ENCODE data around the gene EVA1A.

GRCh38 chr2:75609334-75609689 lies 48.6 kb upstream of the EVA1A start:
- TF ChIP-seq, protein P1, sequence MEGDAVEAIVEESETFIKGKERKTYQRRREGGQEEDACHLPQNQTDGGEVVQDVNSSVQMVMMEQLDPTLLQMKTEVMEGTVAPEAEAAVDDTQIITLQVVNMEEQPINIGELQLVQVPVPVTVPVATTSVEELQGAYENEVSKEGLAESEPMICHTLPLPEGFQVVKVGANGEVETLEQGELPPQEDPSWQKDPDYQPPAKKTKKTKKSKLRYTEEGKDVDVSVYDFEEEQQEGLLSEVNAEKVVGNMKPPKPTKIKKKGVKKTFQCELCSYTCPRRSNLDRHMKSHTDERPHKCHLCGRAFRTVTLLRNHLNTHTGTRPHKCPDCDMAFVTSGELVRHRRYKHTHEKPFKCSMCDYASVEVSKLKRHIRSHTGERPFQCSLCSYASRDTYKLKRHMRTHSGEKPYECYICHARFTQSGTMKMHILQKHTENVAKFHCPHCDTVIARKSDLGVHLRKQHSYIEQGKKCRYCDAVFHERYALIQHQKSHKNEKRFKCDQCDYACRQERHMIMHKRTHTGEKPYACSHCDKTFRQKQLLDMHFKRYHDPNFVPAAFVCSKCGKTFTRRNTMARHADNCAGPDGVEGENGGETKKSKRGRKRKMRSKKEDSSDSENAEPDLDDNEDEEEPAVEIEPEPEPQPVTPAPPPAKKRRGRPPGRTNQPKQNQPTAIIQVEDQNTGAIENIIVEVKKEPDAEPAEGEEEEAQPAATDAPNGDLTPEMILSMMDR (conservative IDR thresholded peaks at IDR 0.05; ENCODE audit: low read depth in 2 of 2): no peak
- TF ChIP-seq EZH2 (IDR thresholded peaks at IDR 0.05; ENCODE audit: low read depth, unreplicated experiment) (no peak), POLR2AphosphoS5 (IDR thresholded peaks at IDR 0.05; ENCODE audit: low read depth) (no peak), REST (IDR thresholded peaks at IDR 0.05; ENCODE audit: unreplicated experiment) (no peak), ZNF331 (CRISPR knock-in tag; IDR thresholded peaks at IDR 0.05; ENCODE audit: low read depth) (no peak), JUNB (IDR thresholded peaks at IDR 0.05; ENCODE audit: unreplicated experiment) (no peak), EZH2phosphoT487 (IDR thresholded peaks at IDR 0.05; ENCODE audit: unreplicated experiment) (no peak), STAT1 (IDR thresholded peaks at IDR 0.05; ENCODE audit: unreplicated experiment) (no peak)
